A549 (cell line): ENCODE results near the gene LMBR1.

Experiments used
- CBX8 ChIP-seq: fragments of 200-600 bp; sonication (generic); IDR thresholded peaks from 2 replicates; pipeline ENCODE4 v1.6.1; 2016
- CHD4 ChIP-seq: fragments of 200-600 bp; sonication (generic); IDR thresholded peaks from 2 replicates; pipeline ENCODE4 v1.6.1; 2016; ENCODE audit warnings: antibody characterized with exemption, mild to moderate bottlenecking, borderline replicate concordance
- CTCF ChIP-seq: fragments of >200 bp; sonication (Bioruptor Twin); formaldehyde crosslinking; IDR thresholded peaks from 3 replicates; pipeline ENCODE4 v1.5.1; 2016
- FOSL2 ChIP-seq, 2 experiments: fragments of 450-650 bp in 1 of 2; fragments of >200 bp in 1 of 2; sonication (Bioruptor Twin) in 1 of 2; formaldehyde crosslinking; IDR thresholded peaks; 2 replicates each; pipeline versions ENCODE4 v1.5.0 to v1.6.1; 2016 to 2020; ENCODE audit warnings: mild to moderate bottlenecking in 1 of 2, moderate library complexity in 1 of 2
- KDM1A ChIP-seq: fragments of 200-600 bp; sonication (generic); IDR thresholded peaks from 2 replicates; pipeline ENCODE4 v1.6.1; 2016; ENCODE audit warnings: low read depth, mild to moderate bottlenecking
- PBX3 ChIP-seq: IDR thresholded peaks from 2 replicates; pipeline ENCODE4 v1.6.1; 2012
- SMC3 ChIP-seq: fragments of >200 bp; sonication (Bioruptor Twin); formaldehyde crosslinking; IDR thresholded peaks from 3 replicates; pipeline ENCODE4 v1.6.1; 2018; ENCODE audit warnings: inconsistent platforms
- TP53 ChIP-seq: fragments of 250-450 bp; sonication (Bioruptor Pico); IDR thresholded peaks from 2 replicates; pipeline ENCODE4 v1.5.0; 2021; ENCODE audit warnings: mild to moderate bottlenecking, moderate library complexity
- ZNF302 ChIP-seq: fragments of 250-450 bp; sonication (Bioruptor Pico); IDR thresholded peaks from 2 replicates; pipeline ENCODE4 v1.9.0; 2021; ENCODE audit warnings: inconsistent platforms, mild to moderate bottlenecking, moderate library complexity

DNA sequence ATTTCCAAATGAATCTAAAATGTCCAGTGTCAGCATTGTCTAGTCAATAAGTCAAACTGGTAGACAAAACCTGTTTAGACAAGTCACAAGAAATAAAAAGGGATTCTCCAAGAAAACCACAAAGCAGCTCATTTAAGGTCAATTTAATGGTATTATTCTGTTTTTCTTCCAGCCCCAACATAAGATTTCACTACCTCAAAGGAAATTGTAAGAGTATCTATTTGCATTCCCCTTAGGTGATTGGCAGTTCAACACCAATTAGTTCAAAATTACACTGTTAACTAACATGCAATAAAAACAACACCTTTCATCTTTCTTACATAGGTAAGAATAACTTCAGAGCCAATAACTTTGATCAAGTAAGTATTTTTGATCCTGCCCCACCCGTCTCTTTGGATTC is 146.1 kb downstream of the LMBR1 start:
- TF ChIP-seq SMC3: no peak
- TF ChIP-seq TP53: no peak
- TF ChIP-seq KDM1A: no peak
- no peak for TF ChIP-seq CHD4
- TF ChIP-seq CTCF: no peak
- no peak for TF ChIP-seq FOSL2 (IDR thresholded peaks at IDR 0.05)
- TF ChIP-seq FOSL2 (CRISPR knock-in tag; IDR thresholded peaks at IDR 0.05): no peak
- TF ChIP-seq PBX3: no peak
- no peak for TF ChIP-seq ZNF302 (CRISPR knock-in tag)
- no peak for TF ChIP-seq CBX8
